ENCODE data around the gene TSPAN31.

Gene TSPAN31

DNA sequence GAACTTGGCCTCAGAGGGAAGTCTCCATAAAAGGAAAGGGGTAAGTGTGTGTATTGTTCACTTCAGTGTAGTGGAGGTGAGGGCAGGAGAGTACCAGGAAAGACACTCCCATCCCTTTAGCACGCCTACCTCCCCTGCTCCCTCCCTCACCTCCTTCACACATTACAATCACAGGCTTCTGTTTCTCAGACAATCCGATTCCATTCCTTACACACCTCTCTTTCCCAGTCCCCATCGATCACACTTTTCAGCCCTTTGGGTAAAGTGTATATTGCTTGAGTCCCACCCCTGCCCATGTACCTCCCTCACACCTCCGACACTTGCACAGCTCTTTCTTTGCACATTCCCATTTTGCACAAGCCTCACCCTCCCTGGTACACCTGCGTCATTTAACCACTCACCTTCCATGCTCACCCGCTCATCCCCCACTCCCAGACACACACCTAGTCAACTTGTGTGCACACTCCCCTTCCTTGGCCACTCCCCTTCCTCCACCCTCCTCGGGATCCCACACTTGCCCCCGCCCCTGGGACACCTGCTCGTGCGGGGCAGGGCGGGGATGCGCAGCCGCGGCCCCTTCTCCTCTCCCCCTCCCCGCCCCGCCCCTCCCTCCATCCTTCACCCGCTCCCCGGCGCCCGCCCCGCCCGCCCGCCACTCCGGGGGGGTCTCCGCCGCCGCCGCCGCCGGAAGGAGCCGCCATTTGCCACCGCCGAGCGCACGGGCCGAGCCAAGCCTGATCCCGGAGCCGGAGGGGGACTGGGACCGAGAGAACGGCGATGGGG, 9.8 kb downstream of the TSPAN31 start, which contains the start of gene MARCHF9:
MARCHF9 (plus strand) TSS at position 693 of the 783 bp plus-strand sequence. CDS start 426 bp downstream, outside the sequence.
- peak; percentile 74 for DNase-seq

DNA sequence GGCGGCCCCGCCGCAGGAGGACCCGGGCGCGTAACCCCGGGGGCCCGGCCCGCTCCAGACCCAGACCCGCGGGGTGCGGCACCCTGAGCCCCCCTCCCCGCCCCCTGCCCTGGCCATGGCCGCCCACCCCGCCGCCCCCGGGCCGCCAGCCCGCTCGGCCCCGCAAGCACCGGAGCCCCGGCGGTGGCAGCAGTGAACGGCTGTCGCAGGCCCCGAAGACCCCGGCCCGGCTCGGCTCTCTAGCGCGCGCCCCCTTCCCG, 10.3 kb downstream of the TSPAN31 start:
- no peak for DNase-seq

DNA sequence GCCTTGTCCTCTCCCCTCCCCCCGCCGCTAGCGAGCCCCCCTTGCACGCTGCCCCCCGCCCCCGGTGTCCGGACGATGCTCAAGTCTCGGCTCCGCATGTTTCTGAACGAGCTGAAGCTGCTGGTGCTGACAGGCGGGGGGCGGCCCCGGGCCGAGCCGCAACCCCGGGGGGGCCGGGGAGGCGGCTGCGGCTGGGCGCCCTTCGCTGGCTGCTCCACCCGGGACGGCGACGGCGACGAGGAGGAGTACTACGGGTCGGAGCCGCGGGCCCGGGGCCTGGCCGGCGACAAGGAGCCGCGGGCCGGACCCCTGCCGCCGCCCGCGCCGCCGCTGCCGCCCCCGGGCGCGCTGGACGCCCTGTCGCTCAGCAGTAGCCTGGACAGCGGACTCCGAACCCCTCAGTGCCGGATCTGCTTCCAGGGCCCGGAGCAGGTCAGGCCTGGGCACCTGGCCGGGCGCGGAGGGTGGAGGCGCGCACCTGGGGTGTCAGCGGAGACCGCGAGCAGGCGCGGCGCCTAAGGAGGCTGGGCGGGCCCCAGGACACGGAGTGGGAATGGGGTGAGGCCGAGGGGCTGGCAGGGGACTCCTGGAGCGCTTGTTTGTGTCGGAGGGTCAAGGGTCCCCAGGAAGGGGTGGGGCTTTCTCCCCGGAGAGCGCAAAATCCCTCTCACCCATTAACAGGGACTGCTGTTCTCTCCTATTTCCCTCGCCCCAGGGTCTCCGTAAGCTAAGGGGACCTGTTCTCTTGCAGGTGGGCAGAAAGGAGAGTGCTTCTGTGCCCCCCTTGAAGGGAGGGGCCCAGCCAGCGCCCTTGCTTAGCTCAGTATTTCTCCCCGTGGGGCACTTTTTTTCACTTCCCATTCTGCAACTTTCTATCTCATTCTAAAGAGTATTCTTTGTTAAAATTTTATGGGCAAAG, 10.9 kb downstream of the TSPAN31 start:
- DNase-seq = no peak

DNA sequence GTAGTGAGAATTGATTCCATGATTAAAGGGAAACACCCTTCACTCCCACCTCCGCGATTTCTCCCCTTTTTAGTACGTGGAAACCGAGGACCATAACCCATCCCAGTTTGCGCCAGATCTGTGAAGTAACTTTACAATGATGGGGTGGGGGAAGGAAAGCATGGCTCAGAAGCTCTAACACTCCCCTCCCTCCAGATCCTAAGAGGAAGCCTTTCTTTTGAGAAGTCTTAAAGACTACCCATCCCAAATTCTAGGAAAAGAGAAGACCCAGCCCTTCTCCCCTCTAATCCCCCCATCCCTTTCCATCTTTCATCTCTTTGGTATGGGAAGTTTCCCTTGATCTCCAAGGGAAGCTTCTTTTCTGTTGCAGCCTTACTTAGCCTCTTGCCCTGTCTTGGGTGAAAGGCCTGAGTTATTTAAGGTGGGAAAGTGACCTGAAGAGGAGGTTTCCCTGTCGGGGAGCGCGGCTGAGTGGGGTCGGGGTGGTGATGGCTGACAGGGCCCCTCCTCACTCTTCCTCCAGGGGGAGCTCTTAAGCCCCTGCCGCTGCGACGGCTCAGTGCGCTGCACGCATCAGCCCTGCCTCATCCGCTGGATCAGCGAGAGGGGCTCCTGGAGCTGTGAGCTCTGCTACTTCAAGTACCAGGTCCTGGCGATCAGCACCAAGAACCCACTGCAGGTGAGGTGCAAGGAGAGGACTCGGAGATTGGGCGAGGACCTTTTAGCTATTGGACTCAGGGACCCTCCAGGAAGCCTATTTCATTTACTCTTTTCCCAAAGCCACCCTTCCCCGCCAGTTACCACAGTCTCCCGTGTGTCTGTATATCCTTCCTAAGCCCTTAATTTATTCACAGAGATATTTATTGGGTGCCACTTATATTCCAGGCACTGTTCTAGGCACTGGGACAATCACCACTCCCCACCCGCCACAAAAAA, 11.8 kb downstream of the TSPAN31 start:
- DNase-seq = no peak

DNA sequence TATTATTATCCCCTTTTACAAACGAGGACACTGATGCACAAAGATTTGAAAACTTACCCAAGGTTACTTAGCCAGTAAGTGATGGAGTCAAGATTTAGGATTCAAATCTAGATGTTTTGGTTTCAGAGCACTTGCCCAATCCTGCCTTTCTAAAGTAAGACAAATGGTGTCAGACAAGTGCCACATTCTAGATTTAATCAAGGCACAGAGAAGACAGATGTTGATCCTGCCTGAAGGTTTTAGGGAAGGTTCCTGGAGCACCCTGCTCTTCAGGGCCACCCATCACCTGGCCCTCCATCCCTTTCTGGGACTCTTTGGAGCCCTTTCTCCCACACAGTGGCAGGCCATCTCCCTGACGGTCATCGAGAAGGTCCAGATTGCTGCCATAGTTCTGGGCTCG, 12.9 kb downstream of the TSPAN31 start:
- no peak for DNase-seq

DNA sequence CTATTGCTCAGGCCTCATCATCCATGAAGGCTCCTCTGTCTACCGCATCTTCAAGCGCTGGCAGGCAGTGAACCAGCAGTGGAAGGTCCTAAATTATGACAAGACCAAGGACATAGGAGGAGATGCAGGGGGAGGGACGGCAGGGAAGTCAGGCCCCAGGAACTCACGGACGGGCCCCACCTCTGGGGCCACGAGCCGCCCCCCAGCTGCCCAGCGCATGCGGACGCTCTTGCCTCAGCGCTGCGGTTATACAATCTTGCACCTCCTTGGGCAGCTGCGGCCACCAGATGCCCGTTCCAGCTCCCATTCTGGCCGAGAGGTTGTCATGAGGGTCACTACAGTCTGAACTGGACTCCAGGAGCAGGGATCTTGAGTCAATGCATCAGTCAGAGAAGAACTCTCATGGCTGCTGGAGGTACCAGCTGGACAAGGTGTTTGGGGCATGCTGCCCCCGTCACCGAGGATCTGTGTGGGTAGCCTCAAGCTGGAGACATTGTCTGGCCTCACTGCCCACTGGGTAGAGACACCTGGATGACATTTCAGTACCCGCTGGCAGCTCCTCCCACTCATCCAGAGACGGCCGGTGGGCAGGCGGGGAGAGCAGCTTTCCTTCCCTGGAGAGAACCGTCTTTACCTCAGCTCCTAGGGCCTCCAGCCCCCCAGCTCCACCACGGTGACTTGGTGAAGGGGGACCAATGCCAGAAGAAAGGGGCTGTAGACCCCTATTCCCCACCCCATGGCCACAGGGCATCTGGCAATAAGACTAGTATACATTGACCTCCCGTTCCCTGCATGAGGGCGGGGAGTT, 13.9 kb downstream of the TSPAN31 start:
- DNase-seq = no peak

DNA sequence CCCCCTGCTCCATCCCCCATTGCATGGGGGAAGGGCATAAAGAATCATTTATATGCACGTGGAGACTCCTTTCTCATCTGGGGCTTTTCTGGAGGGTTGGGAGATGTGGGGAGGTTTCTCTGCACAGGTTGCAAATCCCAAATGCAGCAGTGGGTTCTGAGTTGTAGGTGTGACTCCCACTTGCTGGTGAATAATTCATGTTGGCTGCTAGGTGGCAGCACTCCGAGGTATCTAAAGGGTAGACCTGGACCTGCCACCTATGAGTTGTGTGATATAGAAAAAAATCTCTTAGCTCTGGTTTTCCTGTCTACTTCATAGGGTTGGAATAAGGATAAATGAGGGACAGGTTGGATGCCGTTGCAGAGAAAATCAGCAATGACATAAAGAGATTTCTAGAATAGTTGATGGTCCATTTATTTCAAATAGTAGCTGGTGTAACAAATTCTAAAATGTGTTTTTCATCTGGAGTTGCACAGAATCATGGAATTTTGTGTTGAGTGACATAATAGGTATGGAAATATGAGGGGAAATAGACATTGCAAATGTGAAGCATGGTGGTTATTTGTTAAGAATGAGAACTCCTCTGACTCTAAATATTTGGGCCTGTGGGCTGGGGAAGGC, 14.6 kb downstream of the TSPAN31 start:
- no peak for DNase-seq

DNA sequence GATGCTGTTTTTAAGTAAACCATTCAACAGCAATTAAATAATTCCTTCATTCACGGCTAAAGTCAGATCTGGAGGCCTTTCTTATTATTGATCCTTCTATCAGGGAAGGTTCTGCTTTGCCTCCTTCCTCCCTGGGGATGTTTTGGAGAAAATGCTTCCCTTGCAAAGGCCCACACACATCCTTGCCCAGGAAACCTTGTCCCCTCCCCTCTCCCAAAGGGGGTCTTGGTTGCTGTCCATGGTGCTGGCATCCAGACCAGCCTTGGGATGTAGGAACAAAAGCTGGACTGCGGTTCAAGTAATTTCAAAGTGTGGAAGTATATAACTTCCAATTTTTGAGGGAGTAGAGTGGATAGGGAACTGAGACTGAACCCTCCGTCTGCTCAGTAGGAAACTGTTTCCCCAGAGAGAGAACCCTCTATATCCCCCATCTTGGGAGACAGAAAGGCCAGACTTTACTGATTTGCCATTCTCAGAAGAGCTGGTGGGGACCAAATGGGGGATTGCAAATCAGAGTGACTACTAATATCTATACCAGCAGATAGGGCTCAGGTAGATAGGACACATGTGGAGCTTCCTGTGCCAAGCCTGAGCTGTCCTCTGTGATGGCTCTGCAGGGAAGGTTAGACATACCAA, 15.6 kb downstream of the TSPAN31 start:
- no peak for DNase-seq

DNA sequence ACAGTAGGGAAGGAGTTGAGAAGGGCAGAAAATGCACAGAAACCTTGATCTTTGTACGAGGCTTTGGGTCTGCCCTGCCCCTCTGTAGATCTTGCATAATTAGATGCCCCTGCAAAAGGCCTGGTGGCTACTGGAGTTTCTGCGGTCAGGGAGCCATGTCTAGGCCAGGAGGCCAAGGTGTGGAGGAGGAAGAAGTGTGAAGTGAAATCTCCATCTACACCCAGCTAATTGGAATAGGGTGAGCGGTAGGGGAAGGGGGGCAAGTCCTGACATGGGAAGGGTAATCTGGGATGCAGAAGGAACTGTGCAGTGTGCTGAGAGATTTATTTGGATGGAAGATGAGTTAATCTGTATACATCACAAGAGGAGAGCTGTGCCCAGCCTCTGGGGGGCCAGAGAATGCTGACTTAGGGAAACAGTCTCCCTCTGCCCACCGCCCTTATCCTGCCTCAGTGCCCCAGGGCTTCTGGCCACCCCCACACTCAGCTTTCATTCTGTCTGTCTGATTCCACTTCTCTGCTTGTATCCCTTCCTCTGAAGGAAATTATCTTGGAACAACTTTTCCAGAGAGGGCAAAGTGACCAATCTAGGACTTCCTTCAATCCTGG, 16.7 kb downstream of the TSPAN31 start:
- no peak for DNase-seq

DNA sequence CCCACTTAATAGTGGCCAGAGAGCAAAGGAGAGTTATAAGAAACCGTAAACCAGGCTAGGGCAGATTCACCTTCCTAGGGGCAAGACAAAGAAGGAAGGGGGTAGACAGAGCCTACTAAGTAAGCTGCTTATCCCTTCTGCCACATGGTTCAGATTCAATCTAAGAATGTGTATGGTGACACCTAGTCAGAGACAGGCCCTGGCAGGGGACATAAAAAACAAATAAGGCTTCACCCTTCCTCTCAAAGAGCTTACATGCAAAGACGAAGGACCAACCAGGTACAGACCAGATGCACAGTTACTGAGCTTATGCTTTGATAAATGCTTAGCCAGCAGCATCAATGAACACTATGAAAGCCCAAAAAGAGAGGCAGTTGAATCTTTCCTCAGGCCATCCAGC, 17.6 kb downstream of the TSPAN31 start:
- DNase-seq = no peak

DNA sequence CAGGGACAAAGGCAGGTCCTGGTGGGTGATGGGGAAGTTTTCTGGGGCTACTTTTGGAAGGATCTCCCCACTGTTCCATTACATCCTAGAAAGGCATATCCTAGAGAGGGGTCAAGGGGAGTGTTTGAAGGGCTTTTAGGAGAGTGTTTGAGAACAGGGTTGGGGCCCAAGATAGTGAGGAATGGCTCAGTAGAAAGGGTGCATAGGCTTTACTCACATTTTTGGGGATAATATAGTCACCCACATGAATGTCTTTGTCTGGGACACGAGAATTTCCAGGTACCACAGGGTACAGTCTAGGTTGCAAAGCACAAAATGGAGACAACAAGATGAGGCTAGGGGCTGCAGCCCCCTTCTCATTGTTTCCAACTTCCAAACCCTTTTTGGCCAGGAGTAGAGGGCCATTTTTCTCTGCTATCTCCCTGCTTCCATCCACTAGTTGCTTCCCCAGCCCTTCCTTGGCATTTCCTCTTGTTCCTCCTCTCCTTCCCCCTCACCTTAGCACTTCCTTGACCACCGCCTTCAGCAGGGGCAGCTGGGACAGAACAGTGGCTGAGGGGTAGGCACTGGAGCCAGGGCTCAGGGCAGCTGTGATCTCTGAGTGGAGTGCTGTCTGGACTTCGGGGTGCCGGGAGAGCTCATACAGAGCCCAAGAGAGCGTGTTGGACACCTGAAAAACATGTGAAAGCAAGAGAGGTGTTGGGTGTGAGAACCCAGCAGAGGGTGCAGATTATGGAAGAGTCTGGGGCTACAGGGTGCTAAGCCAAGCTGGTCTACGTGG, 19.2 kb downstream of the TSPAN31 start:
- no peak for DNase-seq

DNA sequence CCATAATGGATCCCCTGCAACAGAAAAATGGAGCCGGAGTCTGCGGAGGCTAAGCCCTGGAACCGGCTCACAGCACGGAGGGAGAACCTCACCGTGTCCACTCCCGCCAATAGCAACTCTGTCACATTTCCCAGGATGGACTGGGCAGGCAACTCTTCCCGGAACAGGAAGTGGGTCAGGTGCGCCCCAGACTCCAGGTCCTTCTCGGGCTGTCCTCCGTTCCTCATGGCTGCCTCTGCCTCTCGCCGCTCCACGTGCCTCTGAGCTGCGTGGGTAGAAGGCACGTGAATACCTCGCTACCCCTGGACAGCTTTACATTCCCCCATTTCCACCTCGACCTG, 19.8 kb downstream of the TSPAN31 start:
- DNase-seq = no peak

DNA sequence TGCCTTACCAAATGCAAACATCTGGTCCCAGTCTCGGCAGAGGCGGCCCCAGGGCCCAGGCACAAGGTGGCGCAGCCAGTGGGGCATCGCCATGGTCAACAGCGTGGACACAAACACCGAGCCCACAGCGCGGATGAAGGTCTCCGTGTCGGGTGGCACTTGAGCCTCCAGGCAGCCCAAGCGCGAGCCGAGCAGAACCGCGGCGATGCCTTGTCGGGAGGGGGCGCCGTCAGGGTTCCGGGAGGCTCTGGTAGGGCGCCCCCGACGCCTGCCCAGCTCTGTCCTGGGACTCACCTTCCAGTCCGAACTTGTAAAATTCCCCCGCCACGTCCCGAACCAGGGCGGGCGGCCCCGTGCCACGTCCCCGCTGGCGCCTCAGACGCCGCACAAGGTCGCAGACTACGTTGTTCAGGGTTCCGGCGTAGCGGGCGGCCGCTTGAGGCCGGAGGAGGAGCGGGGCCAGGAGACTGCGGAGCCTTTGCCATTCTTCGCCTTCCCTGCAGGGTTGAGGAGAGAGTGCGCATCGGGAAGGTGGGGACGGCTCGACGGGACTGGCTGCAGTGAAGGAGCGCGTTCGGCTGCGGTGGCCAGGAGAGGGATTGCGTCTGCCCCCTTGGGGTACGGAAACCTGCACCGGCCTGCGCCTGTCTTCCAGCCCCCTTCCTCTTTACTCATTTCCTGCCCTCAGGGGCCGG, 20.3 kb downstream of the TSPAN31 start:
- no peak for DNase-seq

DNA sequence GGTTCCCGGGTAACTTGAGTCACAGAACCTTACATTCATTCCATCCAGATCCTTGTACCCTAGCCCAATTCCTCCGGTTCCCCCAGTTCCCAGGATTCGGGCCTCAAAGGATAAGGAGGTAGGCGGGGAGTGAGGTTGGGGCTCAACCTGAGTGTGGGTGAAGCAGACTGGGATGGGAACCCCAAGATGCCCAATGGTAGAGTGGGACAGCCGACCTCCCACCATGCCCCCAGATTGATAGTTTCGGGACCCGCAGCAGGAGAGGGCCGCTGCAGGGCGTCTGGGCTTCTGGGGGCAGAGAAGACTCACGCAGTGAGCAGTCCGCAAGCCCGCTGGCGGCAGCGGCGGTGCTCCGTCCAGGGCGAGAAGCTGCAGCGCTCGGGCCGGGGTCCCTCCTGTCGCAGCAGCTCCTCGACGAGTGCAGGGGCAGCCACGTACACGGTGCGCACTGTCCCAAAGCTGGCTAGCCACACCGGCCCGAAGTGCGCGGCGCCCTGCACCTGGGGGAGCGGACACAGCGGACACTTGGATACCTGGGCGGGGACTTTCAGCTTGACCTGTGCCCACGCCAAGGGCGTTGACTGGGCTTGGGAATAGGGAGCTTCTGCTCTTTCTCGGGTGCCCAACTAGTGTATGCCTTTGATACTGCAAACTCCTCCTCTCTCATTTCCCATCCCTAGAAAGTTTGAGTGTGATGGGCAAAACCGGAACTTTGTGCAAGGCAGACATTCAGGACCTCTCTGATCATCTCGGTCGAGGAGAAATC, 21.0 kb downstream of the TSPAN31 start:
- DNase-seq = no peak

DNA sequence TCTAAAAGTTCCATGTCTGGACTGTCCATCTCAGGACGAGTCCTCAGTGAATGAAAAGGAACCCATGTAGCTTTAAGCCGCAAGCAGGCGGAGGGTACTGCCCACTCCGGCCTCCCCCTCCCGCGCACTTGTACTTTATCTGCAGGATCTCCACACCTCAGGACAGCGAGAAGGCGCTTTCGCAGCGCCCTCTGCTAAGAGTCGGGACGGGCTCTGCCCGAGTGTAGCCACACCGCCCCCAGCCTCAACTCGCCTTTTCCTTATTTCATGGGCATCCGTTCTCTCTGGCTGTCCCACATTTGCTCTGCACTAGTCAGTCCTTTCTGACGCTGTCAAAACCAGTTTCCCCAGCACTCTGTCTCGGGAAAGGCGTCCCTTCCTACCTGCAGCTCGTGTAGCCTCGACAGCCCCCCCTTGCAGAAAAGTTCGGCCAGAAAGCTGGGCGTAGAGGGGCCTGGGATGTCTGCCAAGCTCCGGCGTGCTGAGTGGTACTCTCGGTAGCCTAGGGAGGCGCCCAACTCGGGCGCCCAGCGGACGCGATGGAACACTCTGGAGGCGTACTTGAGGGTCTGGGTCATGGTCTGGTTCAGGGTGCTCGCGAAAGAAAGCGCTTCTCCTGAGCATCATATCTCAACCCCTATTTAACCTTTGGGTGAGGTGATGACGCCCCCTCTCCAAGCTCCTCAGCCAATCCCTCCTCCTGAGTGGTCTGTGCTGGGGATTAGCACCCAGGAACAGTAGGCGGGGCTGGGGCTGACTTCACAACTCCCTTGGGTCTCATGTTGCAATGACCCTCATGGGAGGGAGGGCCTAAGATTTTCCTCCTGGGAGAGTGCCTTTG, 21.8 kb downstream of the TSPAN31 start, which contains the start of gene CYP27B1:
CYP27B1 (minus strand) TSS at position 615 of the 841 bp plus-strand sequence; CDS start at position 578, 37 bp downstream.
- no peak for DNase-seq

DNA sequence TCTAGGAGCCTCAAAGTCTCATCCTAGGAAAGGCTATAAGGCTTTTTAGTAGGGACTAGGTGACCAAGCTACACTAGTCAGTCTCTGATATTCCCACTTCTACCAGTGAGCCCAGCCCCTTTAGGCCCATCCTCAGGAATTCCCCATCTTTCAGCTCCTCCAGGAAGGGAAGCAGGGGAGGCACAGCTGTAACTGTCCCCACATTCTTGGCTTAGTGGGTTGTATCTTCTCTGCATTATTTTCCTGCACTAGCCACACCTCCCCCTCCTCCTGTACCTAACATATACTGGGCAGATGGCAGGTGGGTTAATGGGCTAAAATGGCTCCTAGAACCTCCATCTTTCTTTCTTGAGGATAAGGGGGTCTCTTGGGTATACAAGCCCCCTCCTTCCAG, 22.5 kb downstream of the TSPAN31 start:
- DNase-seq = no peak

DNA sequence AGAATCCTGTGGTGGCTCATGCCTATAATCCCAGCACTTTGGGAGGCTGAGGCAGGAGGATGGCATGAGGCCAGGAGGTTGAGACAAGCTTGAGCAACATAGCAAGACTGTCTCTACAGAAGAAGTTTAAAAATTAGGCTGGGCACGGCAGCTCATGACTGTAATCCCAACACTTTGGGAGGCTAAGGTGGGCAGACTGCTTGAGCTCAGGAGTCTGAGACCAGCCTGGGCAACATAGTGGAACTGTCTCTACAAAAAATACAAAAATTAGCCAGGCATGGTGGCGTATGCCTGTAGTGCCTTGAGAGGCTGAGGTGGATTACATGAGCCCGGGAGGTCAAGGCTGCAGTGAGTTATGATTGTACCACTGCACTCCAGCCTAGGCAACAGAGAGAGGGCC, 23.0 kb downstream of the TSPAN31 start:
- no peak for DNase-seq

DNA sequence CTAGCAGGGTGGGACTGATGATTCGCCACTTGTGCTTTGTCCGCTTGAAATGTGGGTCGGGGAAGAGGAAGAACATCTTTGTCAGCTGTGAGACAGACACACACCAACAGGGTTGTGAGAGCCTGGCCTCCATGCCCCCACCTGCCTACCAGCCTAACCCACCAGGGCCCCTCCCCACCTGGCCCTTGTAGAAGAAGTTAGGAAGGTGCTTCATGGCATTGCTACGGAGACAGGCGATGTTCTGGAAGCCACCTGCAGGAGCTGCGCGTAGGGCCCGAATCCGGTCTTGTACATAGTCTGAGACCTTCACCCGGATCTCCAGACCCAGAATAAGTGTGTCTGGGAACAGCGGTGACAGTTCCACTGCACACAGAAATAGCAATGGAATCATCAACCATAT, 24.8 kb downstream of the TSPAN31 start:
- no peak for DNase-seq
